Stimulated activated CD4-positive, alpha-beta T cell treated with anti-CD3 and anti-CD28 coated beads, Interleukin-15, amount 100 ng/mL, for 1 hour (primary cell): ENCODE data around the gene OR2F2.

Experiments used
- DNase-seq, 2 donors: peaks; one replicate each; pipeline ENCODE4 v3.0.0-alpha.2; 2020; ENCODE audit warnings: low read depth in 1 of 2, low spot score in 1 of 2

Gene OR2F2

GRCh38 chr7:143913945-143914615, 21.0 kb upstream of the OR2F2 start:
- no peak for DNase-seq

- DNase-seq = no peak
These were observed 19.9 kb upstream of the OR2F2 start for GRCh38 chr7:143914938-143915652.

DNA sequence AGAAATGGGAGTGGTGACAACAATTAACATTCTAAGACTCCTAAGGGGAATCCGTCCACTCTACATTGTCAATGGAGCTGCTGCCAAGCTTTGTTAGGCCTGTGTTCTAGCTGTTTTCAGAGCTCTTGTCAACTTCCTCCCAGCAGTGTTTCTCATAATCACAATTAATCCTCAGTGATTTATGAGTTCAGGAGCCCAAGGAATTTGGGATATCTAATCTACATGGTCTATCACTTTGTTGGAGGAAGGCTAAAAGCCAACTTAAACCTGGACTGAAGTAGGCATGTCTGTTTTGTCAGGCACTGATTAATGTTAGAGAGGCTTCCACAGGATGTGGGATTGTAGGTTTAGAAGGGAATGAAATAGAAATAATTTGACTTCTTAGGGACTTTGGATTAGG, 10.2 kb upstream of the OR2F2 start:
- DNase-seq = no peak

DNA sequence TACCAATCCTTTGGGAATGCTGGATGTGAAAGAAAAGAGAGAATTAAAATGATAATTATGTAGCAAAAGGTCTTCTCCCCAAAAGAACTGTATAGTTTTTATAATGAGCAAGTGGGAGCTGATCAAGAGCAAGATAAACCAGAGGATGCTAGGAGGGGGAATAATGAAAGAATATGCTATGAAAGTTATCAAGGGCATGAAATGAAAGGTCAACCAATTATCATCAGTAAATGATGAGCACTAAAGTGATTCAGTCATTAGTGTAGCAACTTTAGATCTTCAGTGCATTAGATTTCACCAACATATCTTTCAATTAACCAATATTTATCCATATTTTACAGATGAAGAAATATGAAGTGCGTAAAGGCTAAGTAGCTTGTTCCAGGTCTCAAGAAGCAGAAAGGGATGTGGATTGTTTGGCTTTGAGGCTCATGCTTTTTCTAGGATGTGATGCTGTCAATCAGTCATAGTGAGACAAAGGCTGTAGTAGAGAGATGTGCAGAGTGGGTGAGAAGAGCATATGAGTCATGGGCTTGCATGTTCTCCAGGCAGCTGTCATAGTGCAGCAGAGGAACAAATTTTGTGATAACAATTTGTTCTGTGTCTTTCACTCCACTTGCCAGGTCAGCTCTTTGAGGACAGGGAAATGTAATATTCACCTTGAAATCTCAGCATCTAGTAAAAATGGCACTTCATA, 5.7 kb upstream of the OR2F2 start:
- no peak for DNase-seq

GRCh38 chr7:143931739-143932138, 3.3 kb upstream of the OR2F2 start:
- no peak for DNase-seq

GRCh38 chr7:143936087-143937009, 1.3 kb downstream of the OR2F2 start:
- DNase-seq = no peak

DNA sequence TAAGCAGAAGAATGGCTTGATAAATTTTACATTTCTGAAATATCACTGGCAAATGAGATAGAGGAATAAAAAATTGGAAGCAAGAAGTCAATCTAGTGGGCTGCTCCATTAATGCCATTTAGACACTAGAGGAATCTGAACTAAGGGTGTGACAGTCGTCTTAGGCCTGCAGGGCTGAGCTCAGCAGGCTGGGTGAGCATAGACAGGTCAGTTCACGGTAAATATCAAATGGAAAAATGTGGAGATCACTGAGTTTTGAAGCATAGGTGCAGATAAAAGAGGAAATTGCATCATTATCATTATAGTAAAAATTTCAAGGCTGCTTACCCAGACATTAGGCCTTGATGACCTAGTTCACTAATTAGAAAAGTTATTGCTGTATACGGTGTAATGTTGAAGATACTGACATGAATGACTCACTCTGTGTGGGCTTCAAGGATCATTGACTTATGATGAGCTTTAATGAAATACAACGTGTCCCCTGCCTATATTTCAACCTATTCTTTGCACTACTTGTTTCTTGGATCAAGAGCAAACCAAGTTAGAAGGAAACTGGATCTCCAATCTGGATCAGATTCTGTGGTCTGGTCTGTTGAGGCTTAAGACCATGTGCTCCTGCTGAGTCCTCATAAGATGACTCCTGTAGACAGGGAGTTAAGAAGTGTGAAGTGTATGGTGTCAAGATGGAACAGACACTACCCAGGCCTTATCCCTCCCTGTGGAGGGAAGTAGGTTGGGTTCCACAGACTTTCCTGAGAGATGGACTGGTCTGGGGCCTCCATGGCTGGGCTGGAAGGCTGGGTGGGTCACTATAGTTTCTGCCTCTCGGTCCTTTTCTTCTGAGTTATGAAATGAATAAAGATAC, 3.6 kb downstream of the OR2F2 start:
- no peak for DNase-seq

DNA sequence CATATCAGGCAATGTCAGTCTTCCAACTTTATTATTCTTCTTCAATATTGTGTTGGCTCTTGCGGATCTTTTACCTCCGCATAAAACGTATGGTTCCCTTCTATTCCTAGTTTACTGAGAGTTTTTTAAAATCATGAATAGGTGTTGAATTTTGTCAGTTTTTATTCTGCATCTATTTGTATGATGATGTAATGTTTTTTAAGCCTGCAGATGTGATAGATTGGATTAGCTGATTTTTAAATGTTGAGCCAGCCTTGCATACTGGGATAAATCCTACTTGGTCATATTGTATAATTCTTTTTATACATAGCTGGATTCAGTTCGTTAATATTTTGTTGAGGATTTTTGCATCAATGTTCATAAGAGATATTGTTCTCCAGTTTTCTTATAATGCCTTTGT, 10.4 kb downstream of the OR2F2 start:
- DNase-seq = no peak

DNA sequence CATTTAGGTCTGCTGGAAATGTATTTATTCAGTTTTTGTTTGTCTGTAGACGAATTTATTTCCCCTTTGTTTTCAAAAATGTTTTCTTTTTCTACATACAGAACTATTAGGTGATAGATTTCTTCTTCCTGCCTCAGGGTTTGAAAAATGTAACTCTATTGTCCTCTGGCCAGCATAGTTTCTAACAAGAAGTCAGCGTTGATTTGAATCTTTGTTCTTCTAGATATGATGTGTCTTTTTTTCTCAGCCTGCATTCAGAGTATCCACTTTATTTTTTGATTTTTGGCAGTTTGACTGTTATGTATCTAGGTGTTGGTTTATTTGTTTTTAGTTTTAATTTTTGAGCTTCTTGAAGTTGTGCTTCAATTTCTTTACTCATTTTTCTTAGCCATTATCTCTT, 12.1 kb downstream of the OR2F2 start:
- DNase-seq = no peak

- no peak for DNase-seq
These were observed 13.7 kb downstream of the OR2F2 start for GRCh38 chr7:143948733-143949132.

DNA sequence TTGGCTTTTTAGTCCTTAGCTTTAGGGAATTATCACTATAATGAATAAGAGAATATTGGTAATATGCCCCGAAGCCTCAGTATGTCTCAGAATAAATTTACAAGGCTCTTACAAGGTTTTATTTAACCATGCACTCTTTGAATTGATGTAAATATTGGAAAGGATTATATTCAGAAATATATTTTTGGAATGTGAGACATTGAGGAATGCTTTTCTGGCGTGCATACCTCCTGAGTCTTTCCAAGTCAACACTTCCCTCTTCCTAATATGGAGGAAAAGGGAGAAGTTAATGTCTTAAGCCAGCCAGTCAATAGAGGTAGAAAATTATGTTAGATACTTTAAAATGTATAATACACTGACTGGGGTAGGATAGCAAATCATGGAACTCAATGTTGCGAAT, 18.4 kb downstream of the OR2F2 start:
- DNase-seq = no peak

GRCh38 chr7:143954135-143954534, 19.1 kb downstream of the OR2F2 start:
- DNase-seq = no peak

- DNase-seq = no peak
These were observed 19.5 kb downstream of the OR2F2 start, which contains the start of gene OR2F1 for GRCh38 chr7:143954544-143954943. OR2F1 (plus strand) TSS chr7:143954844; CDS start chr7:143959971, 5,127 bp downstream.

DNA sequence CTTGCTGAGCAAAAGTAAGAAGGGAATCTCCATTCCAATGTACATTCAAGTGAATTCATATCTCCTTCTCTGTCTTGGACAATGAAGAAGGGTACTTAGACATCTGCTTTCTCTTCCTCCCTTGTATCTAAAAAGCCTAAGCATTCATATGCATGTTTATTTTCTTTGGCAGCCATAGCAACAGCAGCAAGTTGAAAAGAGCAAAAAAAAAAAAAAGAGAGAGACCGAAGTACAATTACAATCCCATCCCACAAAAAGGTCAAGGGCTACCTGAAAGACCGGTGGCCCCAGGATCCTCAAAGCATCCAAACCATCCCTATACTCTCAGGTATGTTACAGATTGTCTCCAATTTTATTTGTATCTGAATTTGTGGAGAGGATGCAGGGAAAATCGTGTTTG, 23.7 kb downstream of the OR2F2 start:
- DNase-seq = no peak

DNA sequence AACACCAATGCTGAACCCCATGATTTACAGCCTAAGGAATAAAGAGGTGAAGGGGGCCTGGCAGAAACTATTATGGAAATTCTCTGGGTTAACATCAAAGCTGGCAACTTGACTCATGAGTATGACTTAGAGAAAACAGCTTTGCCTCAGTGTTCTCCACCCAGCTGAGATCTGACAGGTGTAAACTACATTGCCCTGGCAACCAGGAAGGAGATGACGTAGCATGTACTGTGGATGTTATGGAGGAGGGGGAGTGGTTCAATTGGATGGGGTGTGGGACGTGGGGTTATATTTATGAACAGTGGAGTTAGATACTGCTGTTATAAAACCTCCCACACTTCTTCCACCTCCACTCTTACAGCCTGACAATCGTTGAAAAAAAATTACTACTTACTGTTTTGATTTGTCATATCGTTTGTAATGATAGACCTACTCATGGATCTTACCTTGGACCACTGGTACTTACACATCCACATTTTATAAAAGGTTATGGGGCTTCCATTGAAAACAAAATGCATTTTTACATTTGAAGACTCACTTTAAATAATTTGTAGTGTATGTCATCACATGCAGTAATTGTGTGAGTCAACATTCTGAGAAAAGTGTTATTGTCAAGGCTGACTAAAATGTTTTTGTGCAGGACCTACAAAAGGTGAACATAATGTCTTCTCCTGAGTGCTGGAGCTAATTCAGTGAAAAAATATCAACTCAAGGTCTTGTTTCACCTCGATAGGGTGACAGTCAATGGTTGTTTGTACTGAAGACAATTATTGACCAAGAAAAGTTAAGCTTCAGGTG, 26.0 kb downstream of the OR2F2 start:
- no peak for DNase-seq

DNA sequence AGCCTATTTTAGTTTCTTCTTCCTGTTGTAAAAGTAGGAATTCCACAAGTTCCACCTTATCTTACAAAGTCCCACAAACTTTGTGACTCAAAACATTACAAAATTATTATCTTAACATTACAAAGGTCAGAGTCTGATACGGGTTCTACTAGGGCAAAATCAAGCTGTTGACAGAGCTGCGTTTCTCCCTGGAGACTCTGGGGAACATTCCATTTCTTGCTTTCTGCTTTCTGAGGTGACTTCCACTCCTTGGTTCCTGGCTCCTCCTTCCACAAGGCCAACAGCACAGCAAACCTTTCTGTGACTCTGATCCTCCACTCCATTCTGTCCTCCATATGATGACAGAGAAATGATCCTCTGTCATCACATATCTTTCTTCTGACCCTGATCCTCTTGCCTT, 30.2 kb downstream of the OR2F2 start:
- no peak for DNase-seq

DNA sequence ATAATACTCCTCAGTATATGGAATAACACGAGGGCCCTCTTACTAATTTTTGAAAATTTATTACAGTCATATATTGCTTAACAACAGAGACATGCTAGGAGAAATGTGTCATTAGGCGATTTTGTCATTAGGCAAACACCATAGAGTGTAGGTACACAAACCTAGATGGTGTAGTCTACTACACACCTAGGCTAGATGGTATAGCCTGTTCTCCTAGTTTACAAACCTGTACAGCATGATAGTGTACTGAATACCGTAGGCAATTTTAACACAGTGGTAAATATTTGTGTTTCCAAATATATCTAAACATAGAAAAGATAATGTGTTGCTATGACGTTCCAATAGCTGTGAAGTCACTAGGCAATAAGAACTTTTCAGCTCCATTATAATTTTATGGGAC, 32.4 kb downstream of the OR2F2 start:
- DNase-seq = no peak

DNA sequence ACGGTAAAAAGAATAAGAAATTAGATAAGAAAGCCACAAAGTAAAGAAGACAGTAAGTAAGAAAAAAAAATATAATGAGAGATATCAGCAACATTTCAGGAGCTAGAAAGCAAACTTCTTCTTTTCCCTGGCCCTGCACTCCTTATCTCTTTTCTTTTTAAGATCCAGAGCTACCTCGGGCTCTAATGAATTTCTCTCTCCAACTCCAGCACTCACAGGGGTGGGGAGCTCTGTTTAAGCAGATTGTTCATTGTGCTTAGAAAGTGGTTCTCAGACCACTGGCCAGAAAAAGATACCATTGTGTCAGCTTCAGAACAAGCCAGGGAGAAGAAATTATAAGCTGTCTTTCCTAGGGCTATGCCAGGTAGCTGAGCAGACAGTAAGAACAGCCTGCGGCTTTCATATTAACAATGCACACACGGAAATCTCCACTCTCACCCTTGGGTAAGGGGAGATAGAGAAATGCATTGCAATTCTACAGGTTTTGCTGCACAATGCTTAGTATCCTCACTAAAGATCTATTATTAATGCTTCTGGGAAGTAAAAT, 38.9 kb downstream of the OR2F2 start:
- DNase-seq = no peak

GRCh38 chr7:143974459-143974858, 39.4 kb downstream of the OR2F2 start:
- DNase-seq = no peak
